IPS-18c (cell line): ENCODE data around the gene GTF2F1.
"Not testable (repeated sequence)": the region's sequence is repeated elsewhere in the genome, so short reads cannot be mapped to it uniquely, and the experiment has no call there.

ENCODE experiments used
- H3K4me3 ChIP-seq: 2 replicates; pipeline ENCODE4 v1.7.0; 2013; ENCODE audit warnings: low read depth, mild to moderate bottlenecking, low read length, moderate library complexity; ENCODE audit not compliant: insufficient read depth
- H3K9me3 ChIP-seq: one replicate; pipeline ENCODE4 v1.6.1; 2013; ENCODE audit warnings: mild to moderate bottlenecking, low read length, moderate library complexity; ENCODE audit not compliant: control insufficient read depth, insufficient read depth

GTF2F1 gene

DNA sequence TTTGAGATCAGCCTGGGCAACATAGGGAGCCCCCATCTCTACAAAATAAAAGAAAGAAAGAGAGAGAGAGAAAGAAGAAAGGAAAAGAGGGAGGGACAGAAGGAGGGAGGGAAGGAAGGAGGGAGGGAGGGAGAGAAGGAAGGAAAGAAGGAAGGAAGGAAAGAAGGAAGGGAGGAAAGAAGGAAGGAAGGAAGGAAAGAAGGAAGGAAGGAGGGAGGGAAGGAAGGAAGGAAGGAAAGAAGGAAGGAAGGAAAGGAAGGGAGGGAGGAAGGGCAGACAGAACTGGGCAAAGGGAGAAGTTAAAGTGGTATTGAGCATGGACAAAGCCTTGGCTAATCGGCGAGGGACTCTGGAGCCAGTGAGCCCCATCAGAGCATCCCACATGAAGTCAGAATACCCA, 43.7 kb downstream of the GTF2F1 start:
- H3K4me3 ChIP-seq, H3K9me3 ChIP-seq: not testable (repeated sequence)

DNA sequence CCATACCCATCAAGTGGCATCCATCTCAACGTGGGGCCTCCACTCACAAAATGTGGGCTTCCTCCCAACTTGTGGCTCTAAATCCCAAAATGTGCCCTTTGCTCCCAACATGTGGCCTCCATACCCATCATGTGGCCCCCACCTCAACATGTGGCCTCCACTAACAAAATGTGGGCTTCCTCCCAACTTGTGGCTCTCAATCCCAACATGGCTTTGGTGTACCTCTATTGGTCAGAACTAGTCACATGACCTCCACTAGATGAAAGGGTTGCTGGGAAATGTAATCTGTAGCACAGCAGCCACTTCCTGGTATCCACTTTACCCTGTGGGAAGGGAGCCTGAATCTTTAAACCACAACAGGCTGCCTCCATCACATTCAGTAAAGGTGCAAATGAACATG, 49.5 kb downstream of the GTF2F1 start:
- Histone ChIP-seq H3K4me3 (no peak overlapping the region), H3K9me3 (peaks cover 3% of the 10 kb centered on the region)

DNA sequence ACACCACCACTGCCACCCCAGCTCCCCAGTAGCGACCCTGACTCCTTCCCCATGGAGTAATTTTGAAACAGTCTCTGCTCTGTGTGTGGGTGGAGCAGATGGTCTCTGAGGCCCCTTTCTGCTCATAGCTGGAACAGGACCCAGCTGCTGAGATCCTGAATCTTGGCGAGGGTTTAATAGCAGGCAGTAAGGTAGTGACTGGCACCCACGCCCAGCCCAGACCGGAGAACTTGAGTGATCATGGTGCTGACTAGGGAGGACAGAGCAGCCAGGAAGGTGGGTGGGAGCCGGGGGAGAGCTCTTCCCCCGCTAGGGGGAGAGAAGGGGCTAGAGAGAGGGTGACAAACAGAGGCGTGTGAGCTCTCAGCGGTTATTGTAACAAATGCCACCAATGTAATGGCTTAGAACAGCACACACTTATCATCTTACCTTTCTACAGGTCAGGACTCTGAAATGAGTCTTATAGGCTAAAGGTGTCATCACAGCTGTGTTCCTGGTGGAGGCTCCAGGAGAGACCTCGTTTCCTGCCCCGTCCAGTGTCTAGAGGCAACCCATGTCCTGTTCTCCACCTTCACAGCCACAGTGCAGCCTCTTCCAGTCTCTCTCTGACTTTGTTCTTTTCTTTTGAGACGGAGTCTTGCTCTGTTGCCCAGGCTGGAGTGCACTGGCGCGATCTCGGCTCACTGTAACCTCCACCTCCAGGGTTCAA, 52.3 kb downstream of the GTF2F1 start:
- H3K9me3 ChIP-seq: peaks cover 3% of the 10 kb centered on the region
- H3K4me3 ChIP-seq: no peak overlapping the region

DNA sequence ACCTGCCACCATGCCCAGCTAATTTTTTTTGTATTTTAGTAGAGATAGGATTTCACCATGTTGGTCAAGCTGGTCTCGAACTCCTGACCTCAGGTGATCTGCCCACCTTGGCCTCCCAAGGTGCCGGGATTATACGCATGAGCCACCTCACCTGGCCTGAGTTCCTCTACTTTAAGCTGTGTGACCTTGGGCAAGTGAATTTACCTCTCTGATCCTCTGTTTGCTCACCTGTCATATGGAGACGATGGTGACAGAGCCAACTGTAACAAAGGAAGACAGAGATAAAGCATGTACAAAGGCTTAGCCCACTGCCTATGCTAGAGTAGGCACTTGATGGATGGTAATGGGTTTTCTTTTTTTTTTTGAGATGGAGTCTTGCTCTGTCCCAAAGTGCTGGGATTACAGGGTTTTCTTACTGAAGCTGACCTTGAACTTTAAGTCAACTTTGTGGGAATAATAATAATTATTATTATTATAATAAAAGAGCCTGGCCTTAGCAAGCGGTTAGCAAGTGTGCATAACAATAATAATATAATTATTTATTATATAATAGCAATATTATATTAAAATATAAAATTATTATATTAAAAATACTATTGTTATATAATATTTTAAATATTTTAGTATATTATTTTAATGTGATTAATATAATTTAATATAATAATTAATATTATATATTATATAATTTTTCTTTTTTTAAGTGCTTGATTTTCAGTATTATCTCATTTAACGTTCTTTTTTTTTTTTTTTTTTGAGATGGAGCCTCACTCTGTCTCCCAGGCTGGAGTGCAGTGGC, 58.3 kb downstream of the GTF2F1 start:
- Histone ChIP-seq H3K4me3 (no peak overlapping the region), H3K9me3 (no peaks in the 10 kb centered on the region)

DNA sequence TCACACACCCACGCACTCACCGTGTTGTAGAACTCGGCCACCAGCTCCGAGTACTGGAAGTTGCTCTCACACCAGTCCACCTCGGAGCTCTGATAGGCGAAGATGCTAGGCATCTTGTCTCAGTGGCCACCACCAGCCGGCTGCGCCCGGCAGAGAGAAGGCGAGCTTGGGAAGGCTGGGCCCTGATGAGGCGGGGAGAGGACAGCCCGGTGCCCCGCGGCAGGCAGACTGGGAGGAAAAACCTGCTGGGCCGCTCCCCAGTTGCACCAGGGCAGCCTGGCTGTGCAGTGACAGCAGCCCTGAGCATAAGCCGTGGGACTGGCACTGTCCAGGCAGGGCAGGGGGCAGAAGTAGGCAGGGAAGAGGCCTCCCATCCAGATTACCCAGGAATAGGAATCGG, 59.5 kb downstream of the GTF2F1 start, which contains the start of gene ACER1:
ACER1 (minus strand) TSS at position 174 of the 400 bp plus-strand sequence; CDS start at position 113, 61 bp downstream.
- no peaks in the 10 kb centered on the region for H3K9me3 ChIP-seq
- no peak within 1 kb of the TSS for H3K4me3 ChIP-seq
